NB4 (cell line): ENCODE measurements around the gene RPS6KA4.

Experiments
- DNase-seq: peaks from one replicate; pipeline ENCODE4 v3.0.0; 2010; ENCODE audit warnings: low read depth
- H3K4me3 ChIP-seq: one replicate; pipeline ENCODE4 v1.5.1; 2011; ENCODE audit warnings: mild to moderate bottlenecking, low read depth, low read length, moderate library complexity
- CTCF ChIP-seq: IDR thresholded peaks from one replicate; pipeline ENCODE4 v1.5.1; 2012; ENCODE audit warnings: low read depth, low read length
- MAX ChIP-seq: IDR thresholded peaks from 2 replicates; pipeline ENCODE4 v1.6.1; 2011; ENCODE audit warnings: low read depth, low read length
- MYC ChIP-seq: IDR thresholded peaks from 2 replicates; pipeline ENCODE4 v1.6.1; 2011; ENCODE audit warnings: low read depth, low read length
- POLR2A ChIP-seq: IDR thresholded peaks from 2 replicates; pipeline ENCODE4 v1.6.1; 2011; ENCODE audit warnings: mild to moderate bottlenecking; ENCODE audit not compliant: insufficient read length; ENCODE audit errors: extremely low read depth

The RPS6KA4 gene

GRCh38 chr11:64366751-64367150 lies 7.8 kb downstream of the RPS6KA4 start:
- TF ChIP-seq POLR2A (no peak), MYC (no peak), CTCF (no peak), MAX (no peak)
- no peak overlapping the region for H3K4me3 ChIP-seq
- no peak for DNase-seq

GRCh38 chr11:64367931-64368672 lies 9.1 kb downstream of the RPS6KA4 start:
- no peak for TF ChIP-seq POLR2A
- TF ChIP-seq MYC, result no peak
- no peak for TF ChIP-seq CTCF
- no peak for TF ChIP-seq MAX
- H3K4me3 ChIP-seq, result no peak overlapping the region
- no peak for DNase-seq

DNA sequence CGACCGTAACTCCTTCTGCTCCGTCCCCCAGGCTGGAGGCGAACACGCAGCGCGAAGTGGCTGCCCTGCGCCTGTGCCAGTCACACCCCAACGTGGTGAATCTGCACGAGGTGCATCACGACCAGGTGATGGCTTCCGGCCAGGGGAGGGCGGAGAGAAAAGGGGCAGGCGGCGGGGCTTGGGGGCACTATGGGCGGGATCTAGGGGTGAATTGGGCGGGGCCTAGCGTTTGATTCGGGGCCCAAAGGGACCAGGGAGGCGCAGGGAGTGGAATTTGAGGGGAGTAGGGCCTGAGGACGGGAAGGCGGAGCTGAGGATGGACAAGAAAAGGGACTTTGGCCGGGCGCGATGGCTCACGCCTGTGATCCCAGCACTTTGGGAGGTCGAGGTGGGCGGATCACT lies 9.7 kb downstream of the RPS6KA4 start:
- no peak for TF ChIP-seq POLR2A
- no peak for DNase-seq
- no peak overlapping the region for H3K4me3 ChIP-seq

- no peak for DNase-seq
- no peak overlapping the region for H3K4me3 ChIP-seq
- no peak for TF ChIP-seq POLR2A
- TF ChIP-seq CTCF, result peak; percentile 16
Measured at GRCh38 chr11:64369440-64370421, 10.8 kb downstream of the RPS6KA4 start.

DNA sequence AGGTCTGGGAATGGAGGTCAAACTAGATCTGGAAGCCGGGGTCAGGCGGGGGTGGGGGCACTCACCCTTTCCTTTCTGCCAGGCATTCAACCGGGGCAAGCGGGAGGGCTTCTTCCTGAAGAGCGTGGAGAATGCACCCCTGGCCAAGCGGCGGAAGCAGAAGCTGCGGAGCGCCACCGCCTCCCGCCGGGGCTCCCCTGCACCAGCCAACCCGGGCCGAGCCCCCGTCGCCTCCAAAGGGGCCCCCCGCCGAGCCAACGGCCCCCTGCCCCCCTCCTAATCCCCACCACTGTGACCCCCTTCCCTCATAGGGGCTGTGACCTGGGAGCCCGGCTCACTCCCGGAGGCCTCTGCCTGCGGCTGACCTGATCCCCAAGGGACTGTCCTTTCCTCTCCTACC lies 12.2 kb downstream of the RPS6KA4 start:
- DNase-seq, result peak; percentile 87
- no peak overlapping the region for H3K4me3 ChIP-seq
- TF ChIP-seq POLR2A (no peak), MYC (no peak), CTCF (no peak), MAX (no peak)

- no peak overlapping the region for H3K4me3 ChIP-seq
- no peak for TF ChIP-seq POLR2A
- no peak for TF ChIP-seq MAX
- no peak for TF ChIP-seq CTCF
- TF ChIP-seq MYC, result no peak
- DNase-seq, result no peak
Measured at GRCh38 chr11:64372021-64372420, 13.1 kb downstream of the RPS6KA4 start.
